Measurements from ENCODE around the gene LCMT1.

- TF ChIP-seq POLR2A (IDR thresholded peaks at IDR 0.05) (no peak), CTCF (IDR thresholded peaks at IDR 0.05 in 4 of 5, conservative IDR thresholded peaks at IDR 0.05 in 1 of 5) (no peak)
These were observed 46.6 kb upstream of the LCMT1 start for GRCh38 chr16:25064937-25065336.

Measured in gastrocnemius medialis (tissue), 4 donors.